Activated CD4-positive, alpha-beta memory T cell treated with anti-CD3 and anti-CD28 coated beads, Interleukin-2, amount 10 ng/mL, durations not matched to agents 7 days and 5 days (primary cell): Measurements from ENCODE around the gene SLAMF6. TPM values are rescaled to one million over a fixed set of nuclear protein-coding genes. Genes with fewer than 3 reads are reported as not detected.

Source experiments
- CTCF ChIA-PET: fragments of 350-600 bp; sonication (Branson Sonifier 250); formaldehyde crosslinking; loops from one replicate; lab custom pipeline; 2021; ENCODE audit warnings: antibody characterized with exemption, inconsistent platforms; lab: Charles Lee
- POLR2A ChIA-PET: fragments of 350-600 bp; sonication (Branson Sonifier 250); formaldehyde crosslinking; loops from one replicate; lab custom pipeline; 2021; ENCODE audit warnings: antibody characterized with exemption; lab: Charles Lee
- DNase-seq: peaks from one replicate; pipeline ENCODE4 v3.0.0-alpha.2; 2020
- H3K27ac Mint-ChIP-seq: one replicate; pipeline ENCODE4 v1.8.0; 2021; ENCODE audit warnings: mild to moderate bottlenecking, mixed read lengths
- H3K27me3 Mint-ChIP-seq: one replicate; pipeline ENCODE4 v1.8.0; 2021; ENCODE audit warnings: mixed read lengths
- H3K36me3 Mint-ChIP-seq: one replicate; pipeline ENCODE4 v1.8.0; 2021; ENCODE audit warnings: low read depth, mixed read lengths
- H3K4me1 Mint-ChIP-seq: one replicate; pipeline ENCODE4 v1.8.0; 2021; ENCODE audit warnings: mixed read lengths
- H3K4me3 Mint-ChIP-seq: one replicate; pipeline ENCODE4 v1.8.0; 2021; ENCODE audit warnings: mild to moderate bottlenecking, mixed read lengths
- H3K9me3 Mint-ChIP-seq: one replicate; pipeline ENCODE4 v1.8.0; 2021; ENCODE audit warnings: mixed read lengths
- total RNA-seq, 2 experiments: library from RNA; stranded (reverse); gene quantifications; one replicate each; pipeline ENCODE4 v1.2.3, GENCODE V29; 2021

Gene SLAMF6
- total RNA-seq, 2 experiments from 2014 or later: 32.0 to 33.8 TPM

DNA sequence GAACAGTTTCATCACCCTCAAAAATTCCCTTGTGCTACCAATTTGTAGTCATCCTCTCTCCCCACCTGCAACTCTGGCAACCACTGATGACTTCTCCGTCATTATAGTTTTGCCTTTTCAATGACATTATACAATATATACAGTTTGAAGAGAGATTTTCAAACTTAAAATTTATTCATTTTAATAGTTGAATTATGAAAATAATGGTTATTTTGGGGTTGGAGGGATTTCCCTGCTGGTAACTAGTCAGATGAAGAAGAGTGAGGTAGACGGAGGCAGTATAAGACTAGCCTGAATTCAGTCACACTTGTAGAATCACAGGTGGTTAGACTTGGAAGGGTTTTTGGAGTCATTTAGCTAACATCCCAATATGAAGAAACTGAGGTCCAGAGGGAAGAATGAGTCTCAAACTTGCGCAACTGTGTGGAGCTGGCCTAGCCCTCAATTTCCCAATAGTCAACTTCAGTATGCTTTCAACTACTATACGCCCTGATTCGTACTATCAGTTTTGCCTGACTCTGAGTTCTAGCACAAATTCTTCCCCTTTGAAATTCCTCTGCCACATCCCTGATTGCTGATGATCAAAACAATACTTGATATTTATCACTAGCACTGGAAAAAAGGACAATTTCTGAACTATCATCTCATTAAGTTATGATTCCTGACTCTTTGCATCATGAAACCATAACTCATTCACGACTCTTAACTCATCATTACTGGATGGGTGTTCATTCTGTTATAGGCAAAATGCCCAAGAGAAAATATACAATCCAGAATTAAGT, 68.5 kb downstream of the SLAMF6 start:
- no peak overlapping the region for H3K4me3 Mint-ChIP-seq
- H3K27me3 Mint-ChIP-seq: no peaks in the 10 kb centered on the region
- H3K4me1 Mint-ChIP-seq: peaks cover 73% of the 10 kb centered on the region
- ChIA-PET POLR2A (interaction anchor here (0.8 to 1.7 kb wide), 5 partner anchors 9 to 16 kb away, joined by 3 to 5 read pairs (median 3); no protein-coding TSS in a partner anchor), CTCF (interaction anchor here (1.4 kb wide), 1 partner anchor 11 kb away, joined by 3 read pairs; no protein-coding TSS in a partner anchor)
- peaks cover 3% of the 10 kb centered on the region for H3K36me3 Mint-ChIP-seq
- peaks cover 3% of the 10 kb centered on the region for H3K9me3 Mint-ChIP-seq
- no peak for DNase-seq
- peak overlapping the region; percentile 50 for H3K27ac Mint-ChIP-seq

DNA sequence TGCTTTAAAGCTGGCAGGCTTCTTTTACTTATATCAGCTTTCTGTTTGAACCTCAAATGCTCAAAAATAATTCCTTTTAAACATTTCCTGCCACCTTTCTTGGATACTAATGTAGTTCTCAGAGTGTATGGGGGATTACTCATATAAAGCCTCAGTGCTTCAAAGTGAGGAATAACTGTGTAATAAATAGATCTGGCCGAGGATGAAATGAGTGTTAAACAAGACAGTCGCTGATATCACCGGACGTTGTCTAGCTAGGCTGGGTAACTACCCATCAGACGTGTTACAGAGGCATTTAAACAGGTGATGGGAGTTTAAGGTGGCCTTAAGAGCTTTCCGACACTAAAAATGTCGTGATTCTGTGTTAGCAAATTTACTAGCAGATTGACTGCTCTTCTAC, 69.6 kb downstream of the SLAMF6 start:
- peaks cover 64% of the 10 kb centered on the region for H3K4me1 Mint-ChIP-seq
- H3K4me3 Mint-ChIP-seq: peak overlapping the region; percentile 8
- CTCF ChIA-PET: interaction anchor here (1.0 kb wide), 1 partner anchor 14 kb away, joined by 4 read pairs; no protein-coding TSS in a partner anchor
- POLR2A ChIA-PET: interaction anchor here (0.7 to 1.4 kb wide), 7 partner anchors 9 to 254 kb away, joined by 3 to 12 read pairs (median 3); partner anchors contain the start of gene SLAMF6
- H3K36me3 Mint-ChIP-seq: peaks cover 3% of the 10 kb centered on the region
- DNase-seq: no peak
- H3K27ac Mint-ChIP-seq: peak overlapping the region; percentile 86
- H3K27me3 Mint-ChIP-seq: no peaks in the 10 kb centered on the region
- peaks cover 3% of the 10 kb centered on the region for H3K9me3 Mint-ChIP-seq

DNA sequence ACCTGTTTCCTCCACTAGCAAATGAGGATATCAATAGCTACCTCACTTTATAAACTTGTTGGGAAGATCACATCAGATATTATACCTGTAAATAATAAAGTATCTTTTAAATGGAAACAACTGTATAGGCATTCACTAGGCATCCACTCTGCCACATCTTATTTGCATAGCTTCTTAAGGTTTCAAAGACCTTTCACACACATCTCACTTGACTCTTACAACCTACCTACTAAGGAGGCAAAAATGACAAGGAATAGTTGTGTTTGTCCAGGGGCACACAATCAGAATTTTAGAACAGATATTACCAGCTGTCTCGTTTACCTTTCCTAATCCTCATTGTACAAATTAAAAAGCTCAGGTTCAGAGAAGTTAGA, 71.2 kb downstream of the SLAMF6 start:
- POLR2A ChIA-PET: interaction anchor here (0.8 to 1.9 kb wide), 11 partner anchors 9 to 155 kb away, joined by 3 to 14 read pairs (median 5); no protein-coding TSS in a partner anchor
- CTCF ChIA-PET: interaction anchor here (0.5 to 1.5 kb wide), 9 partner anchors 9 to 538 kb away, joined by 3 to 5 read pairs (median 4); no protein-coding TSS in a partner anchor
- Mint-ChIP-seq H3K36me3 (peaks cover 3% of the 10 kb centered on the region), H3K4me3 (peak overlapping the region; percentile 18), H3K4me1 (peaks cover 68% of the 10 kb centered on the region), H3K27me3 (no peaks in the 10 kb centered on the region), H3K9me3 (peaks cover 3% of the 10 kb centered on the region), H3K27ac (peak overlapping the region; percentile 63)
- no peak for DNase-seq

DNA sequence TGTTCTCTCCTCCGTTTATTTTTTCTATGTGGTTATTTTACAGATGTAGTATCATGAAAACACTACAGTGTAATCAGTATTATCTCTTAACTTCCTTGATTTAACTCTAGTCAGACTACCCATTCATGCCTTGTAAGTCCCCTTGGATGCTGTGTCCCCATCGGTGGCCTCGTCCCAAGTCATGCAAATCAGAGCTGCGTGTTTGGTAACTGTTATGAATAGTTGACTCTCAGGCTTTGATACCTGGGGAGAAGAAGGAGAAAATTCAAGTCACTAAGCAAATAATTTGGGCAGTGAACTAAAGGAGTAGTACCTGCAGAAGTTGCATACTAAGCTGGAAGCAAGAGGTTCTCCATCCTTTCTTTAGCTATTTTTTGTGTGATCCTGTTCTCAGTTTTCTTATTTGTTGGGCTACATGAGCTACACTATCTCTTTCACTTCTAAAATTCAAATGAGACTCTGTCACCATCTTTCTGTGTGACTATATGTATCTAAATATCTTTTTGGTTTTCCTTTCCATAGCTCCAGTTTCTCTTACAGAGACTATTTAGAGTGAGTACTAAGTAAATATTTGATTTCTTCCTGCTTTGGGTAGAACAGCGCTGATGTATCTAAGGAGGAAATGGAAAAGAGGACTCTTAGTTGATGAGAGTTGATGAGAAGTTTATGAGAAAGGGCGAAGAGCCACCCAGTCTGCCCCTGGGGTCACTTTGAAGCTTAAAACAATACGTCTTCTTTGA, 71.8 kb downstream of the SLAMF6 start:
- Mint-ChIP-seq H3K9me3 (peaks cover 3% of the 10 kb centered on the region), H3K27me3 (no peaks in the 10 kb centered on the region), H3K4me3 (peak overlapping the region; percentile 18)

DNA sequence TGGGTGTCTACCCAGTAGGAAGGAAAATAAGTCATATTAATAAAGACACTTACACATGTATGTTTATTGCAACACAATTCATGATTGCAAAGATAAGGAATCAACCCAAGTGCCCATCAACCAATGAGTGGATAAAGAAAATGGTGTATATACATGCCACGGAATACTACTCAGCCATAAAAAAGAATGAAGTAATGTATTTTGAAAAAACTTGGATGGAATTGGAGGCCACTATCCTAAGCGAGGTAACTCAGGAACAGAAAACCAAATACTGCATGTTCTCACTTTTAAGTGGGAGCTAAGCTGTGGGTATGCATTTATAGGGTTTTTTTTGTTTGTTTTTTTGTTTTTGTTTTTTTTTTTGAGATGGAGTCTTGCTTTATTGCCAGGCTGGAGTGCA, 73.6 kb downstream of the SLAMF6 start:
- DNase-seq: no peak
- no peak overlapping the region for H3K27ac Mint-ChIP-seq
- H3K4me1 Mint-ChIP-seq: peaks cover 64% of the 10 kb centered on the region
- ChIA-PET CTCF (no interaction called here), POLR2A (interaction anchor here (1.3 kb wide), 1 partner anchor 74 kb away, joined by 3 read pairs; the partner anchor contains the start of gene SLAMF6)
- no peak overlapping the region for H3K4me3 Mint-ChIP-seq
- no peaks in the 10 kb centered on the region for H3K27me3 Mint-ChIP-seq
- peaks cover 3% of the 10 kb centered on the region for H3K36me3 Mint-ChIP-seq
- H3K9me3 Mint-ChIP-seq: peaks cover 6% of the 10 kb centered on the region

More for the DNA sequence above, 71.8 kb downstream of the SLAMF6 start:
- Mint-ChIP-seq H3K4me1 (peaks cover 69% of the 10 kb centered on the region), H3K36me3 (peaks cover 3% of the 10 kb centered on the region), H3K27ac (peak overlapping the region; percentile 63)
- CTCF ChIA-PET: interaction anchor here (0.5 to 1.5 kb wide), 9 partner anchors 8 to 539 kb away, joined by 3 to 5 read pairs (median 4); no protein-coding TSS in a partner anchor
- POLR2A ChIA-PET: interaction anchor here (0.7 to 1.9 kb wide), 13 partner anchors 9 to 158 kb away, joined by 3 to 14 read pairs (median 4); no protein-coding TSS in a partner anchor
- no peak for DNase-seq

DNA sequence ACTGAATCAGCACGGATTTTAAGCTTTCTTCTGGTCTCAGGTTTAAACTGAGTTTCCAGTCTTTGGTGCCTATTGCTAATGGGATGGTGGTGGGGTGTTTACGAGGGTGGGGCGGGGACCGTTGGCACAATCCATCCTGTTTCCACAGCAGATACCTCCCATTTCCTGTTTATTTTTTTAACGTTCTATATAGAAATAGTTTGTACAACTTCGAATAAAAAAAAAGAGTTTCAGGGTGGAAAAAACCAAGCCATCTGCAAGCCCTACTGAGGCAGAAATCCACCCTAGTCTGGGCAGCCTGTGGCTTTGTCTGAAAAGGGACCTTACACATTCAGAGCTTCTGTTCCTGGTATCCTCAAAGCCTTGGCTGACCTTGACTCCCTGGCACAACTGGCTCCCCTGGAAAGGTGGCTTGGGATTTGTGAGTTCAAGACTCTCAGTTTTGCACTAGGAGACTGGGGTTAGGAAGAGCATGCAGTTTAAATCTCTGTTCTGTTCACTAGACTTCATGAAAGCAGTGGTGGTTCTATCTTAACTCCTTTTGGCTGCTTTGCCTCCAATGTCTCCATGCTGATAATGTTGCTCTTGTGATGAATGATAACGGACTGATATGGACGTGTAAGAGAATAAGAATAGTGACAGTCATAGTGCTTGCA, 76.0 kb downstream of the SLAMF6 start:
- DNase-seq: no peak
- CTCF ChIA-PET: interaction anchor here (1.2 to 1.3 kb wide), 2 partner anchors 18 to 33 kb away, joined by 3 to 5 read pairs; no protein-coding TSS in a partner anchor
- Mint-ChIP-seq H3K4me3 (peak overlapping the region; percentile 15), H3K36me3 (peaks cover 4% of the 10 kb centered on the region), H3K4me1 (peaks cover 64% of the 10 kb centered on the region), H3K9me3 (peaks cover 6% of the 10 kb centered on the region), H3K27ac (peak overlapping the region; percentile 75), H3K27me3 (no peaks in the 10 kb centered on the region)
- POLR2A ChIA-PET: interaction anchor here (0.9 to 1.2 kb wide), 2 partner anchors 9 to 19 kb away, joined by 3 to 4 read pairs; no protein-coding TSS in a partner anchor

DNA sequence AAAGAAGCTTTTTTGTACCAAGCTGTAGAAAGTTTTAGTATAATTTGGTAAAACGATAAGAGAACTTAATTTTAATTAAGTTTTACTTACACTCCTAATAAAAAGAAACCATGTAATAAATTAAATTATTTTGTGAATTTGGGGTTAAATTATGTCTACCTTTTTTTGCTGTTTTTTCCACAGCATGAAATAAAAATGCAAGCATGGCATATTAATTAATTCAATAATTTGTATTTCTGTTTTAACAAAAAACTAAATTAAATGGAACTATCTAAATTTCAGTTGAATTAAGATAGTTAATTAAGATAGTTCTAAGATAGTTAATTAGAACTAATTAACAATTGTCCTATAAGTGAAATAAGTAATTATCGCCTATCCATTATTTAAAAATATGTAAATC, 83.3 kb downstream of the SLAMF6 start:
- ChIA-PET CTCF (interaction anchor here (1.0 kb wide), 1 partner anchor 167 kb away, joined by 3 read pairs; no protein-coding TSS in a partner anchor), POLR2A (interaction anchor here (1.2 to 1.4 kb wide), 2 partner anchors 12 to 15 kb away, joined by 3 to 5 read pairs; no protein-coding TSS in a partner anchor)
- H3K9me3 Mint-ChIP-seq: peaks cover 2% of the 10 kb centered on the region
- H3K36me3 Mint-ChIP-seq: peaks cover 8% of the 10 kb centered on the region
- no peaks in the 10 kb centered on the region for H3K27me3 Mint-ChIP-seq
- H3K27ac Mint-ChIP-seq: no peak overlapping the region
- no peak for DNase-seq
- H3K4me3 Mint-ChIP-seq: no peak overlapping the region
- H3K4me1 Mint-ChIP-seq: peaks cover 42% of the 10 kb centered on the region

DNA sequence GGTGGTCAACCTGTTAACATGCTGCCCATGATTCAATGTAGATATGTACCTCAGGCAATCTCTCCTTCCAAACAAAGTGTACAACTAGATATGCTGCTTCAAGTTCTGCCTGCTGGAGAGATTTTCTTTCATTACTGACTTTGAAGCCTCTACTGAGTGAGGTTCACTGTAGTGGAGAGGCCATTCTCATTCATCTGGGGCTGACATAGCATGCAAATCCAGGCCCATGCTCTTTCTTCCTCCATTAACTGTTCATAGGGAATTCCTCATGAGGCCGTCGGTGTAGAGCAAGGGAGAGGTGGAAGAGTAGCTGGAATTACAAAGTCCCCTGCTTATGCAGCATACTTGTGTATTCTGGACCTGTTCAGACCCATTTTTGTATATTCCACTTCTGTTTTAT, 84.1 kb downstream of the SLAMF6 start:
- CTCF ChIA-PET: interaction anchor here (1.0 kb wide), 1 partner anchor 168 kb away, joined by 3 read pairs; no protein-coding TSS in a partner anchor
- DNase-seq: no peak

DNA sequence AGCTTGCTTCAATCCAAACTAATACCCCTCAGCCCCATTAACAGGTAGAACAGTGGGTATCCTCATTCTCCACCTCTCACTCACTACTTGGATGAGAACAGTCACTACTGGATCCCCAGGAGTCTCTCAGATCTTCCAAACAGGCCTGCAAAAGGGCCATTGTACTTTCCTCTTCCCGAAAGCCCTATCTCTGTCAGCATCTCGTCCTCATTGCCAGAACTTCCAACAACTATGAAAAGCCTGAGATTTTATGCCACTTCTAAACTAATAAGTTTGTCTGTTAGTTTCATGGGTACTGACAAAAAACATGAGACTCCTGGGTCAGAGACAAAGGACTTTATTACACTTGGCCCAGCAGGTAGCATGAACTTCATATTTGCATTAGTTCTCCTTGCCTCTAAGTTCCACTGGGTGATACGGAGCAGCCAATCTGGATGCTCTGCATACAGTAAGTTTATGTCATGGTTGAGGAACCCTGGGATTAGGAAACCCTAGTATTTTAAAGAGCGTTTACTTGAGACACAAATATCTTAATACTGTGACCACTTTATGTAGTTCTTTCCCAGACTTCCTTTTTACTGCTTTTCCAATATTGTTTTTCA, 84.6 kb downstream of the SLAMF6 start:
- Mint-ChIP-seq H3K36me3 (peaks cover 8% of the 10 kb centered on the region), H3K27me3 (no peaks in the 10 kb centered on the region), H3K4me3 (peak overlapping the region; percentile 69), H3K4me1 (peaks cover 33% of the 10 kb centered on the region), H3K9me3 (peaks cover 14% of the 10 kb centered on the region), H3K27ac (peak overlapping the region; percentile 89)
- POLR2A ChIA-PET: interaction anchor here (0.8 to 2.1 kb wide), 11 partner anchors 8 to 380 kb away, joined by 3 to 12 read pairs (median 4); partner anchors contain the start of gene SLAMF6
- CTCF ChIA-PET: interaction anchor here (1.0 to 1.3 kb wide), 3 partner anchors 10 to 169 kb away, joined by 3 to 4 read pairs (median 3); no protein-coding TSS in a partner anchor
- DNase-seq: no peak

More for the DNA sequence above, 84.1 kb downstream of the SLAMF6 start:
- Mint-ChIP-seq H3K4me1 (peaks cover 38% of the 10 kb centered on the region), H3K4me3 (no peak overlapping the region), H3K27ac (peak overlapping the region; percentile 89), H3K9me3 (peaks cover 10% of the 10 kb centered on the region), H3K27me3 (no peaks in the 10 kb centered on the region), H3K36me3 (peaks cover 11% of the 10 kb centered on the region)
- POLR2A ChIA-PET: interaction anchor here (1.2 to 1.4 kb wide), 3 partner anchors 13 to 137 kb away, joined by 3 to 5 read pairs (median 4); no protein-coding TSS in a partner anchor

DNA sequence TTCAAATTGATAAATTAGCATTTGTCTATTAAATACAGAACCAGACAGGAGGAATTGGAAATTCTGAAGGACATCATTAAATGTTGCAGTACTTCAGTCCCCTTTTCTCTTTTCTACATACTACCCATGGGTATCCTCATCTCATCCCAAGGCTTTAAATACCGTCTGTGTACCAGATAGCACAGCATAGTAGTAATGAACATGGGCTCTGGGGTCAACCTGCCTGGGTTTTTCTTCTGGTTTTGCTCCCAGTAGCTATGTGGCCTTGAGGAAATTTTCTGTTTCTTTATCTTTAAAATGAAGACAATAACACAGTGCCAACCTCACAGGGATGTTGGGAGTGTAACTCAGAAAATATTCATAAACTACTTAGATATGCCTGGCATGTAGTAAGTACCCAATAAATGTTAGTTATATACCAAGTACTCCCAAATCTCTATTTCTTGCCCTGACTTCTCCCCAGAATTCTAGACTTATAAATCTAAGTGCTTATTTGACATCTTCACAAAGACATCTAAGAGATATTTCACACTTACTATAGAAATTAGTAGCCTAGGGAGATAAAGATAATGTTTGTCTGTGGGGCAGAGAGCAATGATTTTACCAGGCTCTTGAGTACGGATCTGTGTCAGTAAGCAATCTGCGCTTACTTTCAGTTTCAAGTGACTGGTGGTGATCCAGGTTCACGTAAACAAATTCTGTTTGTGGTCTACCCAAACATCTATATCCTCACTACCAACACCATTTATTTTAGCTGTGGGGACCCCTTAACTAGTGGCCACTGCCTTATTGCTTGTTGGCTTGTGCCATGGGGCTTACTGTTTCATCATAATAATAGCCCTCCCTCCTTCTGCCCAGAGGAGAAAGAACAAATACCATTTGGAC, 85.4 kb downstream of the SLAMF6 start:
- ChIA-PET CTCF (interaction anchor here (1.0 to 1.3 kb wide), 2 partner anchors 9 to 14 kb away, joined by 3 to 4 read pairs; no protein-coding TSS in a partner anchor), POLR2A (interaction anchor here (0.8 to 2.1 kb wide), 12 partner anchors 9 to 380 kb away, joined by 3 to 12 read pairs (median 4); partner anchors contain the start of gene SLAMF6)
- Mint-ChIP-seq H3K4me3 (peak overlapping the region; percentile 69), H3K36me3 (peaks cover 14% of the 10 kb centered on the region), H3K27ac (peak overlapping the region; percentile 89), H3K9me3 (peaks cover 14% of the 10 kb centered on the region), H3K4me1 (peaks cover 35% of the 10 kb centered on the region), H3K27me3 (no peaks in the 10 kb centered on the region)
- DNase-seq: peak; percentile 41
